GM19324 (cell line): ENCODE results near the gene ANP32A.
"Not testable (repeated sequence)": the region's sequence is repeated elsewhere in the genome, so short reads cannot be mapped to it uniquely, and the experiment has no call there.

Source experiments
- ATAC-seq: cut with Tn5 transposase; IDR thresholded peaks from one replicate; pipeline ENCODE4 v1.9.1; 2021; ENCODE audit warnings: mild to moderate bottlenecking, moderate library complexity; ENCODE audit not compliant: unreplicated experiment, low FRiP score

Gene ANP32A

DNA sequence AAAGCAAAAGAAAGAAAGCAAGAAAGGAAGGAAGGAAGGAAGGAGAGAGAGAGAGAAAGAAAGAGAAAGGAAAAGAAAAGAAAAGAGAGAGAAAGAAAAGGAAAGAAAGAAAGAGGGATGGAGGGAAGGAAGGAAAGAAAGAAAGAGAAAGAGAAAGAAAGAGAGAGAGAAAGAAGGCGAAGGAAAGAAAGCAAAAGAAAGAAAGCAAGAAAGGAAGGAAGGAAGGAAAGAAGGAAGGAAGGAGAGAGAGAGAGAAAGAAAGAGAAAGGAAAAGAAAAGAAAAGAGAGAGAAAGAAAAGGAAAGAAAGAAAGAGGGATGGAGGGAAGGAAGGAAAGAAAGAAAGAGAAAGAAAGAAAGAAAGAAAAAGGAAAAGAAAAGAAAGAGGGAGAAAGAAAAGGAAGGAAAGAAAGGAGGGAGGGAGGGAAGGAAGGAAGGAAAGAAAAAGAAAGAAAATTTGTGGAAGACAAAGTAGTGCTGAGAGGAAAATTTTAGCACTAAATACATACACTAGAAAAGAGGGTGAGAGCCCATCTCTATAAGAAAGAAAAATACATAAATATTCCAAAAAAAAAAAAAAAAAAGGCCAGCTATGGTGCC is 60.6 kb downstream of the ANP32A start:
- ATAC-seq, result not testable (repeated sequence)

DNA sequence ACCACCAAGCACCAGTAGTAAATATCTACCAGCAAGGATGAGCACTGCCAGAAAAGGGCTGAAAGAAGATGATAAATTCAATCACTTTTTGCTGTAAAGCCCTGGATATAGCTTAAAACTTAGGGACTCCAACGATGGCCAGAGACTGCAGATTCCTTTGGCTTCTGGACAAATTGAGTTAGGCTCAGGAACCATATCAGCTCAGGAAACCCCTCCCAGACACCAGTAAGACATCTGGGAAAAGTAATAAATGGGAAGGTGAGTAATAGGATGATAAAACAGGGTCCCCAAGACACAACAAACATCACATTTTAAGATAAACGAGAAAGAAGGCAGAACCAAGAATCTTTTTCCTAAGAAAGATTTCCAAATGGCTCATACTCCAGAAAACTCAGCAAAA is 65.0 kb downstream of the ANP32A start:
- ATAC-seq, result no peak

DNA sequence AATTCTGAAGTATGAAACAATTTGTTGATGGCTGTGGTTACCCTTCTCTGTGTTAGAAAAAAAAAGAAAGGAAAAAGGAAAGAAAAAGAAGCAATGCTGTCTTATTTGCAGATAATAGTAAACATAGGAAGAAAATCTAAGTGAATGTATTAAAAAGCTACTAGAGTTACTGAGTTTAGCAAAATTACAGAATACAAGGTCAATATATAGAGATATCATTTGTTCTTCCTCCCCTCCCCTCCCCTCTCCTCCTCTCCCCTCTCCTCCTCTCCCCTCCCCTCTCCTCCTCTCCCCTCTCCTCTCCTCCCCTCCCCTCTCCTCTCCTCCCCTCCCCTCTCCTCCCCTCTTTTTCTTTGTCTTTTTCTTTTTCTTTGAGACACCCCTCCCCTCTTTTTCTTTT is 69.1 kb downstream of the ANP32A start:
- ATAC-seq, result no peak

DNA sequence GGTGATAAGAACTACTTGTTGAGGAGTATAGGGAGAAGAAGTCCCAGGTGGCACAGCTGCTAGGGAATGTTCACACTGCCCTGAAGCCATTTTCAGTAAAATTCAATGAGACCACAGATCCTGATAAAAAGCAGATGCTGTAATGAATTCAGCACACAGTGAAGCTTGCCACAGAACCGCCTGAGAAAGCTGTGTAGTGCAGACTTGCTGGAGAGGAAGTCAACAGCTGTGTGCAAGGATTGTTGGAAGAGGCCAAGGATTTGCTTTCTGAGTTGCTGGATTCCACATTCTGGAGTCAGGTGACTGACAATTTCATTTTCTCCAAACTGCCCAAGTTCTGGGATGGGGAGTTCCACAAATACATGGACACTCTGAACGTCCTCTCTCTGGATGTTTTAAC is 70.9 kb downstream of the ANP32A start:
- ATAC-seq, result no peak

- ATAC-seq, result no peak
Measured at GRCh38 chr15:68749365-68749764, 71.3 kb downstream of the ANP32A start.

DNA sequence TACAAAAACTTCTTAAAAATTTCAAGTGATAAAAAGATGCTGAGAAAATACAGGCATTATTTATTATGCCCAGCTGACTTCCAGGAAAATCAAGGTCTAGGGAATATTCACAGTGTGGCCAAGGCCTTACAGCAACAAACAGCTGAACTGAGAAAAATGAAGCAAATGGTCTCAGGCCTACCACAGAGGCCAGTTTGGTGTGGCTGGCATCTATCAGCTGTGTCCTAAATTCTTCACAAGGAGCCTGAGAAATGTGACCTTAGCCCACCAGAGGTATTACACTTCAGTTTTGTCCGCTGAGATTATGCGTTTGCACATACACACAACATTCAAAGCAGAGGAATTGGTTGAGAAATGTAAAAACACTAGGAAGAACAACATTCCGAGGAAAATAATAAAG is 77.4 kb downstream of the ANP32A start:
- ATAC-seq, result no peak

GRCh38 chr15:68739390-68740080 is 81.2 kb downstream of the ANP32A start:
- no peak for ATAC-seq

DNA sequence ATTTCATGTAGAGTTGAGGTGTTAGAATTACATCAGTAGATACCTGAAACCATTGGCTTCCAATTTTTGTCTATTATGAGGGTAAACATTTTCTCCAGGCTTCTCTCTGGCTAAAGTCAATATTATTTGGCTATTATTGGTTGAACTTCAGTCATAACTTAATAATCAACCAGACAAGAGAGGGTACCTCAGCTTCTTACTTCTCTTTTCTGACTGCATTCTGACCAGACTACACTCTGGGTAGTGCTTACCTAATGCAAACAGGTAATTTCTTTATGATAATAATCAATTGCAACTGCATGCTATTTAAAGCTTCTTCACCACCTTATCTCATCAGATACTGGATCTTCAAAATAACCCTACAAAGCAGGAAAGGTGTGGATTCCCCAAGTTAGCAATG is 85.1 kb downstream of the ANP32A start:
- no peak for ATAC-seq

DNA sequence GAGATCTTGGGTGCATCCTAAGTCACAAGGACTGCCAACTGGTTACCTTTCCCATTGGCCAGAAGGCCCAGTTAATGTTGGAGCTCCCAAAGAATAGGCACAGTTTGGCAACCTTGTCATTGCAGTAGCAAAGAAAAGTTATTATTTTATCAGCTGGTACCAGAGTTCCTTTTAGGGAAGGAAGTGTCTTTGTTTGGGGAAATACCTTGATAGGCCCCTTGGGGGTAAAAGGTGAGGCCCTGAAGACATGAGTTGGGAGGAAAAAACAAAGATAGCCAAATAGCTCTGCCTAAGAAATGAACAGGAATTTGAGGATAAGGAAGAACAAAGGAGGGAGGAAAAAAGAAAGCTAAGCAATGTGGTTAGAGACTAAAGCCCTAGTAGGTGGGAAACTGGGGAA is 85.8 kb downstream of the ANP32A start:
- no peak for ATAC-seq

GRCh38 chr15:68734352-68734751 is 86.3 kb downstream of the ANP32A start:
- ATAC-seq, result no peak

DNA sequence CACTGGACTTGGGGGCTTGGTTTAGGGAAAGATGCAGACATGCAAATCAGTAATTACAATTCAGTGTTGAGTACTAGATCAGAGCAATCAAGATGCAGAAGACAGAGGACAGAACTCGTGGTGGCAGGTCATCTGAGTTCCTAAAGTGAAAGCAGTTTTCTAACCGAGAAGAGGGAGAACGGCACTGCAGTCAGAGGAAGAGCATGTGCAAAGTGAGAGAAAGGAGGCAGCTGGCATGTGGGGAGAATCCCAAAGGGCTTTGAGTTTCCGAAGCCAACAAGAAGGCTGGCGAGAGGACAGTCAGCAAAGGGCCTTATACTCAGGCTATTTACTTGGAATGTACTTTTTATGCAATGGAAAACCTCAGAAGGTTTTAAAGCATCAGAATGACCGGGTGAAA is 87.0 kb downstream of the ANP32A start:
- no peak for ATAC-seq

DNA sequence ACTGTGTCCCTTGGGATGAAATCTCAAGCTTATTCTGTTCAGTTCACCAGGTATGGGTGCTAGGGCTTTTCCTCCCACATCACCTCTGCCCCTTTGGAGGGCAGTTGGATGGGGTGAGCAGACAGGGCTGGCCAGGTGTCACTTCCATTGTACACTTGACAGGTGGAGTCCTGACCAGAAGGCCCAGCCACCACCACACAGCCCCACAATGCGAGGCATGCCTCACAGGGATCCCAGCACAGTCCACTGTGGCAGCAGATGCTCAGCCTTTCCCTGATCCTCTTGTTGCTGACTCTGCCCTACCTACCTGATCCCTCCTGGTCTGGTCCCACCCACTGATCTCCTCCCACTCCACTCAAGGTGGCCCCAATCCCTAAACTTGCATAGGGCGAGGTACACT is 88.2 kb downstream of the ANP32A start:
- no peak for ATAC-seq

GRCh38 chr15:68730976-68731897 is 89.5 kb downstream of the ANP32A start:
- no peak for ATAC-seq

- ATAC-seq, result no peak
Measured at GRCh38 chr15:68730471-68730919, 90.2 kb downstream of the ANP32A start.

DNA sequence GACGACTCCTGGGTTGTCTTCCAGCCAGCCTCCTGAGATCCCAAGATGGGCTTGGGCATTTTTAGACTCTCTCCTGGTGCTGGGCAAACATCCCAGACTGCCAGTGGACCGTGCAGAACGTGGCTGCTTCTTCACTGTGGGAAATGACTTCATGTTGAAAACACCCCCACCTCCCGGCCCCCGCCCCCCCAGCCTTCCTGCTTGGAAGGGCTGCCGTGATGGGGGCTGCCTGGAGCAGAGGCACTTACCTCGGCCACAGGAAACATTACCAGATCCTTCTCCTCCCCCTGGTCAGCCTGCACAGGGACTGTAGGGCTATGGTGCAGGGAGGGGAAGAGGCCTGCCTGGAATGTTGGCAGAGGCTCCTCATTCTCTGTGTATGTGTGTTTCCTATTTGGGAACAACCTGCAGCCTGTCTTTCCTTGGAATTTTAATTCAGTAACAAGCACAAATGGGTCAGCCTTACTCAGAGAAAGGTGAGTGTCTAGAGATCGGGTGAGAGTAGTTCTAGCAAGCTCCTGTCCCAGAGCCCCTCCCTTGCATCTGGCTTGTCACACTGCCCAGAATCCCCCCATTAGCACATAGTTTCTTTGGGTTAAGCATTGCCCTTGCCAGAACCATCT is 90.8 kb downstream of the ANP32A start:
- no peak for ATAC-seq
